Upper lobe of left lung (tissue), 4 donors: ENCODE measurements around the gene PRKAA2.

Experiments
- EP300 ChIP-seq, 4 donors: sonication (generic); formaldehyde crosslinking; IDR thresholded peaks; one replicate each; pipeline ENCODE4 v1.5.1; 2017; ENCODE audit warnings: antibody characterized with exemption in 4 of 4, control low read depth in 2 of 4
- POLR2A ChIP-seq, 4 donors: fragments of 450-650 bp; IDR thresholded peaks; one replicate each; pipeline ENCODE4 v1.5.1; 2016 to 2017; ENCODE audit warnings: antibody characterized with exemption in 4 of 4, mild to moderate bottlenecking in 2 of 4
- POLR2AphosphoS5 ChIP-seq, 2 donors: sonication (generic); formaldehyde crosslinking; IDR thresholded peaks; one replicate each; pipeline ENCODE4 v1.5.1; 2017; ENCODE audit warnings: antibody characterized with exemption in 2 of 2

- TF ChIP-seq POLR2AphosphoS5 (IDR thresholded peaks at IDR 0.05) (no peak), POLR2A (IDR thresholded peaks at IDR 0.05) (no peak), EP300 (IDR thresholded peaks at IDR 0.05) (no peak)
These were observed 26.0 kb downstream of the PRKAA2 start for GRCh38 chr1:56671085-56671484.
